ENCODE data around the gene STAT2.

Gene STAT2

DNA sequence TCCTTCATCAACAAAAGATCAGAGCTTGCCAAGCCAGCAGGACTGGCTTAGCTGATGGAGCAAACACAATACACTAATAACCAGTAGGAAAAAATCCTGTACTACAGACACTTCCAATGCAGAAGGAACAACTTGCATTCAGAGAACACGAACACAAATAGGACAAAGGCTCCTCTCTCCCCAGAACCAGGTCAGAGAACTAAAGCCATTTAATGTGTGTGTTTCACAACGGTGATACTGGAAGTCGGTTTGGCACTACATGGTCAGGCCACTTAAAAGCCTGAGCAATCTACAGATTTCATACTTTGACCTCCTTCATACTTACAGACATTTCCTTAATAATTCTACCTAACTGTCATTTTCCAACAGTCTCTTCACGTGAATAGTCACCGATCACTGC lies 66.1 kb downstream of the STAT2 start:
- no peak for DNase-seq (ENCODE audit: low read depth)

All from stimulated activated CD8-positive, alpha-beta memory T cell treated with anti-CD3 and anti-CD28 coated beads, Interleukin-12 subunit alpha, Interleukin-12 subunit beta, amount 100 ng/mL, for 4 hours (primary cell).